Activated CD8-positive, alpha-beta T cell treated with anti-CD3 and anti-CD28 coated beads for 36 hours (primary cell): ENCODE measurements around the gene SYNJ2. TPM values are rescaled to one million over a fixed set of nuclear protein-coding genes. Genes with fewer than 3 reads are reported as not detected.

Experiments used
- ATAC-seq: fragments of 200-7000 bp; cut with Tn5 transposase; one replicate; pipeline ENCODE4 v1.10.0; 2021; ENCODE audit warnings: mild to moderate bottlenecking, moderate library complexity
- CTCF ChIA-PET: fragments of 350-600 bp; sonication (Branson Sonifier 250); formaldehyde crosslinking; loops from one replicate; lab custom pipeline; 2021; ENCODE audit warnings: antibody characterized with exemption; lab: Charles Lee
- POLR2A ChIA-PET: fragments of 350-600 bp; sonication (Branson Sonifier 250); formaldehyde crosslinking; loops from one replicate; lab custom pipeline; 2021; ENCODE audit warnings: antibody characterized with exemption; lab: Charles Lee
- DNase-seq: peaks from one replicate; pipeline ENCODE4 v3.0.0-alpha.2; 2020
- H3K27ac Mint-ChIP-seq: one replicate; pipeline ENCODE4 v1.8.0; 2021; ENCODE audit warnings: mild to moderate bottlenecking, mixed read lengths
- H3K27me3 Mint-ChIP-seq: one replicate; pipeline ENCODE4 v1.8.0; 2021; ENCODE audit warnings: mixed read lengths
- H3K36me3 Mint-ChIP-seq: one replicate; pipeline ENCODE4 v1.8.0; 2021; ENCODE audit warnings: low read depth, mixed read lengths
- H3K4me1 Mint-ChIP-seq: one replicate; pipeline ENCODE4 v1.8.0; 2021; ENCODE audit warnings: low read depth, mixed read lengths
- H3K4me3 Mint-ChIP-seq: one replicate; pipeline ENCODE4 v1.8.0; 2021; ENCODE audit warnings: mild to moderate bottlenecking, moderate library complexity, mixed read lengths
- H3K9me3 Mint-ChIP-seq: one replicate; pipeline ENCODE4 v1.8.0; 2021; ENCODE audit warnings: mixed read lengths
- CTCF ChIP-seq: fragments of 200-600 bp; IDR thresholded peaks from one replicate; pipeline ENCODE4 v1.8.0; 2022; ENCODE audit warnings: antibody characterized with exemption, mild to moderate bottlenecking
- intact Hi-C: fragments of 100-400 bp; cut with micrococcal nuclease; formaldehyde crosslinking; loops from one replicate; pipeline ENCODE4 v1.10.0; 2022
- total RNA-seq, 2 experiments: library from RNA; stranded (reverse); gene quantifications; one replicate each; pipeline ENCODE4 v1.2.3, GENCODE V29; 2021

Gene SYNJ2
- total RNA-seq, 2 experiments from 2014 or later, result 27.7 to 28.5 TPM

GRCh38 chr6:157981132-157981394 is 600 bp upstream of the SYNJ2 start:
- DNase-seq (no peak), ATAC-seq (peak; percentile 8)
- Mint-ChIP-seq H3K27me3 (no peaks in the 10 kb centered on the region), H3K36me3 (peaks cover 7% of the 10 kb centered on the region), H3K4me1 (peaks cover 42% of the 10 kb centered on the region), H3K9me3 (no peaks in the 10 kb centered on the region), H3K4me3 (peak overlapping the region; percentile 91), H3K27ac (peak overlapping the region; percentile 69)
- CTCF ChIA-PET, result interaction anchor here (1.2 to 1.6 kb wide), 3 partner anchors 29 to 92 kb away, joined by 3 to 5 read pairs (median 3); no protein-coding TSS in a partner anchor
- intact Hi-C loops, result loop anchor here (5.0 kb wide), 2 partner anchors 46 to 91 kb away; no protein-coding TSS in a partner anchor
- POLR2A ChIA-PET, result interaction anchor here (0.9 to 2.8 kb wide), 3 partner anchors 26 to 45 kb away, joined by 3 to 13 read pairs (median 9); no protein-coding TSS in a partner anchor
- TF ChIP-seq CTCF, result no peak

- Mint-ChIP-seq H3K27ac (peak overlapping the region; percentile 85), H3K4me1 (peaks cover 42% of the 10 kb centered on the region)
- intact Hi-C loops, result loop anchor here (5.0 kb wide), 2 partner anchors 45 to 90 kb away; no protein-coding TSS in a partner anchor
These were observed 469 bp downstream of the SYNJ2 start for GRCh38 chr6:157982102-157982562.

GRCh38 chr6:157982563-157983405 is 1.1 kb downstream of the SYNJ2 start:
- H3K4me1 Mint-ChIP-seq, result peaks cover 42% of the 10 kb centered on the region
- ATAC-seq (no peak), DNase-seq (peak; percentile 23)

More at GRCh38 chr6:157982102-157982562, 469 bp downstream of the SYNJ2 start:
- Mint-ChIP-seq H3K27me3 (no peaks in the 10 kb centered on the region), H3K9me3 (no peaks in the 10 kb centered on the region), H3K4me3 (peak overlapping the region; percentile 91), H3K36me3 (peaks cover 7% of the 10 kb centered on the region)
- ATAC-seq, result peak; percentile 22
- peak; percentile 62 for DNase-seq
- POLR2A ChIA-PET, result interaction anchor here (0.6 to 2.8 kb wide), 7 partner anchors 17 to 181 kb away, joined by 3 to 13 read pairs (median 3); no protein-coding TSS in a partner anchor
- CTCF ChIA-PET, result interaction anchor here (0.6 to 3.7 kb wide), 9 partner anchors 21 to 89 kb away, joined by 3 to 25 read pairs (median 3); no protein-coding TSS in a partner anchor
- TF ChIP-seq CTCF, result no peak

GRCh38 chr6:157983406-157984119 is 1.9 kb downstream of the SYNJ2 start:
- TF ChIP-seq CTCF, result no peak
- Mint-ChIP-seq H3K36me3 (peaks cover 7% of the 10 kb centered on the region), H3K4me1 (peaks cover 46% of the 10 kb centered on the region), H3K4me3 (peak overlapping the region; percentile 91), H3K27me3 (no peaks in the 10 kb centered on the region), H3K9me3 (no peaks in the 10 kb centered on the region), H3K27ac (peak overlapping the region; percentile 85)
- POLR2A ChIA-PET, result interaction anchor here (1.1 to 2.8 kb wide), 4 partner anchors 21 to 43 kb away, joined by 4 to 13 read pairs (median 7); no protein-coding TSS in a partner anchor
- DNase-seq (no peak), ATAC-seq (no peak)
- CTCF ChIA-PET, result interaction anchor here (0.6 to 3.7 kb wide), 7 partner anchors 10 to 227 kb away, joined by 3 to 25 read pairs (median 4); no protein-coding TSS in a partner anchor
- intact Hi-C loops, result loop anchor here (5.0 kb wide), 2 partner anchors 44 to 89 kb away; no protein-coding TSS in a partner anchor

More at GRCh38 chr6:157982563-157983405, 1.1 kb downstream of the SYNJ2 start:
- Mint-ChIP-seq H3K36me3 (peaks cover 7% of the 10 kb centered on the region), H3K27me3 (no peaks in the 10 kb centered on the region), H3K27ac (peak overlapping the region; percentile 85), H3K4me3 (peak overlapping the region; percentile 91), H3K9me3 (no peaks in the 10 kb centered on the region)
- CTCF ChIA-PET, result interaction anchor here (1.0 to 3.7 kb wide), 6 partner anchors 44 to 90 kb away, joined by 3 to 25 read pairs (median 5); no protein-coding TSS in a partner anchor
- POLR2A ChIA-PET, result interaction anchor here (0.6 to 2.8 kb wide), 6 partner anchors 17 to 182 kb away, joined by 3 to 13 read pairs (median 4); no protein-coding TSS in a partner anchor
- TF ChIP-seq CTCF, result no peak
- intact Hi-C loops, result loop anchor here (5.0 kb wide), 2 partner anchors 45 to 90 kb away; no protein-coding TSS in a partner anchor
